Measurements from ENCODE around the gene SMC2. TPM values are rescaled to one million over a fixed set of nuclear protein-coding genes. Genes with fewer than 3 reads are reported as not detected.

SMC2 gene
- total RNA-seq, 2 experiments from 2014 or later = 56.4 to 89.3 TPM

DNA sequence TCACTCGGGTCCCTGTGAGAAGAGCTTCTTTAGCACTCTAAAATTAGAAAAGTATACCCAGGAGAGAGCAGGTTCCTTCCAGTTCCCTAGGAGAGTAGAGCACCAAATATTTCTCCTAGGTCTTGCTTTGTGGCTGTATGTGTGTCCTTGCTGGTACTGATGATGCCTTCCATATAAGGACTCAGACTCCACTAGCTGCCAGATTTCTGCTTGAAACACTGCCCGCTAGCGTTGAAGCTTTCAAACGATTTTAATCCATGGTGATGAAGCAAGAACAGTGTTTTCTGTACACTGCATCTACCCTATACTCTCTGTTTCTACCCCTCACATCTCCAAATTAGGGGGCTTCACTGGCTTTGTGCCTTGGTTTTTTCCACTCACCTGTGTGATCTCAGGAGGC, 2.4 kb upstream of the SMC2 start:
- peak; percentile 42 for DNase-seq (ENCODE audit: low spot score)
- H3K27ac ChIP-seq (ENCODE audit: low read depth, low read length, poor library complexity, severe bottlenecking) = no peak overlapping the region
- peaks cover 43% of the 10 kb centered on the region for H3K4me1 ChIP-seq (ENCODE audit: insufficient read depth, low read length, poor library complexity, severe bottlenecking)
- CTCF ChIA-PET (ENCODE audit: unreplicated experiment) = no interaction called here
- TF ChIP-seq EZH2phosphoT487 (IDR thresholded peaks at IDR 0.05; ENCODE audit: borderline replicate concordance, low read depth, low read length) = no peak
- TF ChIP-seq, protein P1, sequence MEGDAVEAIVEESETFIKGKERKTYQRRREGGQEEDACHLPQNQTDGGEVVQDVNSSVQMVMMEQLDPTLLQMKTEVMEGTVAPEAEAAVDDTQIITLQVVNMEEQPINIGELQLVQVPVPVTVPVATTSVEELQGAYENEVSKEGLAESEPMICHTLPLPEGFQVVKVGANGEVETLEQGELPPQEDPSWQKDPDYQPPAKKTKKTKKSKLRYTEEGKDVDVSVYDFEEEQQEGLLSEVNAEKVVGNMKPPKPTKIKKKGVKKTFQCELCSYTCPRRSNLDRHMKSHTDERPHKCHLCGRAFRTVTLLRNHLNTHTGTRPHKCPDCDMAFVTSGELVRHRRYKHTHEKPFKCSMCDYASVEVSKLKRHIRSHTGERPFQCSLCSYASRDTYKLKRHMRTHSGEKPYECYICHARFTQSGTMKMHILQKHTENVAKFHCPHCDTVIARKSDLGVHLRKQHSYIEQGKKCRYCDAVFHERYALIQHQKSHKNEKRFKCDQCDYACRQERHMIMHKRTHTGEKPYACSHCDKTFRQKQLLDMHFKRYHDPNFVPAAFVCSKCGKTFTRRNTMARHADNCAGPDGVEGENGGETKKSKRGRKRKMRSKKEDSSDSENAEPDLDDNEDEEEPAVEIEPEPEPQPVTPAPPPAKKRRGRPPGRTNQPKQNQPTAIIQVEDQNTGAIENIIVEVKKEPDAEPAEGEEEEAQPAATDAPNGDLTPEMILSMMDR (conservative IDR thresholded peaks at IDR 0.05; ENCODE audit: low read length) = peak; percentile 63
- H2AFZ ChIP-seq (ENCODE audit: low read length) = no peak overlapping the region
- H3K79me2 ChIP-seq (ENCODE audit: insufficient read depth, low read depth, low read length) = peaks cover 40% of the 10 kb centered on the region
- no peaks in the 10 kb centered on the region for H3K9me2 ChIP-seq (ENCODE audit: insufficient read depth, low read length)
- H3K9me3 ChIP-seq (ENCODE audit: low read length) = no peaks in the 10 kb centered on the region
- intact Hi-C loops (cut with micrococcal nuclease; ENCODE audit: unreplicated experiment) = loop anchor here (5.0 kb wide), 1 partner anchor 656 kb away; the partner anchor contains the start of gene NIPSNAP3A
- no TSS peak for BruUV-seq (replicated peaks)
- POLR2A ChIA-PET = interaction anchor here (0.9 to 1.5 kb wide), 2 partner anchors 27 to 232 kb away, joined by 3 read pairs; no protein-coding TSS in a partner anchor
- H3K4me3 ChIP-seq (ENCODE audit: low read depth, low read length, poor library complexity, severe bottlenecking) = no peak overlapping the region
- peaks cover 13% of the 10 kb centered on the region for H3K36me3 ChIP-seq (ENCODE audit: insufficient read depth, low read length)
- no peaks in the 10 kb centered on the region; the same call in 1 of the 2 replicates for H4K20me1 ChIP-seq (ENCODE audit: insufficient read depth, low read length)
- peak overlapping the region; percentile 72 for H3K4me2 ChIP-seq (ENCODE audit: low read length)

DNA sequence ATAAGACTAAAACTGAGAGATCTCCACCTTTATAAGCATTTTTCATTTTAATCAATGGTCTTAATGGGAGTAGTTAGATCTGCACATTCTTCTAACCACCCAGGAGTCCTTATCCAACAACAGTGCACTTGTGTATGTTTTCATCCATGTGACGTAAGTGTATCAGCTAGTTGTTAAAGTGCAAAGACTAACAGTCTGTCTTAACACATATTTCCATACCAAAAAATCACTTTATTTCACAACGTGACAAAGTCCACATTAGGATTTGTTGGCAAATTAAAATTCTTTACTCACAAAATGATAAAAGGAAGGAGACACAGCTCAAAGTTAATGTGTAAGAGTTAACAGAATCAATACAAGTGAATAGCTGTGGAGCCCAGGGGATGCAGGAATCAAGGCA, 1.9 kb upstream of the SMC2 start:
- CTCF ChIA-PET (ENCODE audit: unreplicated experiment) = no interaction called here
- H3K9me3 ChIP-seq (ENCODE audit: low read length) = no peaks in the 10 kb centered on the region
- peaks cover 45% of the 10 kb centered on the region for H3K79me2 ChIP-seq (ENCODE audit: insufficient read depth, low read depth, low read length)
- DNase-seq (ENCODE audit: low spot score) = no peak
- peaks cover 48% of the 10 kb centered on the region for H3K4me1 ChIP-seq (ENCODE audit: insufficient read depth, low read length, poor library complexity, severe bottlenecking)
- no peaks in the 10 kb centered on the region for H3K9me2 ChIP-seq (ENCODE audit: insufficient read depth, low read length)
- POLR2A ChIA-PET = interaction anchor here (1.5 kb wide), 1 partner anchor 27 kb away, joined by 3 read pairs; no protein-coding TSS in a partner anchor
- intact Hi-C loops (cut with micrococcal nuclease; ENCODE audit: unreplicated experiment) = loop anchor here (5.0 kb wide), 1 partner anchor 655 kb away; the partner anchor contains the start of gene NIPSNAP3A
- H3K36me3 ChIP-seq (ENCODE audit: insufficient read depth, low read length) = peaks cover 17% of the 10 kb centered on the region
- no peak overlapping the region for H2AFZ ChIP-seq (ENCODE audit: low read length)
- no peaks in the 10 kb centered on the region; the same call in 1 of the 2 replicates for H4K20me1 ChIP-seq (ENCODE audit: insufficient read depth, low read length)
- TF ChIP-seq EZH2phosphoT487 (IDR thresholded peaks at IDR 0.05; ENCODE audit: borderline replicate concordance, low read depth, low read length) = no peak
- TF ChIP-seq, protein P1 (conservative IDR thresholded peaks at IDR 0.05; ENCODE audit: low read length) = no peak
- peak overlapping the region; percentile 85 for H3K4me3 ChIP-seq (ENCODE audit: low read depth, low read length, poor library complexity, severe bottlenecking)
- H3K27ac ChIP-seq (ENCODE audit: low read depth, low read length, poor library complexity, severe bottlenecking) = no peak overlapping the region
- BruUV-seq (replicated peaks) = no TSS peak
- H3K4me2 ChIP-seq (ENCODE audit: low read length) = peak overlapping the region; percentile 72

All from OCI-LY7 (cell line).